Mucosa of rectum (tissue), 2 donors: ENCODE data around the gene PBX2.
"Not testable (repeated sequence)": the region's sequence is repeated elsewhere in the genome, so short reads cannot be mapped to it uniquely, and the experiment has no call there.

Source experiments
- H3K27ac ChIP-seq, 2 donors: one replicate each; pipeline ENCODE4 v1.7.0; 2013; ENCODE audit warnings: inconsistent platforms in 2 of 2, low read depth in 2 of 2, low read length in 2 of 2
- H3K27me3 ChIP-seq, 2 donors: one replicate each; pipeline ENCODE4 v1.7.0; 2013; ENCODE audit warnings: low read length in 2 of 2; ENCODE audit not compliant: control insufficient read depth in 2 of 2, insufficient read depth in 2 of 2
- H3K36me3 ChIP-seq, 2 donors: one replicate each; pipeline ENCODE4 v1.7.0; 2013; ENCODE audit warnings: low read length in 2 of 2; ENCODE audit not compliant: control insufficient read depth in 2 of 2, insufficient read depth in 2 of 2
- H3K4me1 ChIP-seq, 2 donors: one replicate each; pipeline ENCODE4 v1.7.0; 2013; ENCODE audit warnings: low read length in 2 of 2, mild to moderate bottlenecking in 1 of 2; ENCODE audit not compliant: control insufficient read depth in 2 of 2, insufficient read depth in 2 of 2
- H3K4me3 ChIP-seq, 2 donors: one replicate each; pipeline ENCODE4 v1.7.0; 2013; ENCODE audit warnings: low read length in 2 of 2
- H3K9ac ChIP-seq, 2 donors: one replicate each; pipeline ENCODE4 v1.7.0; 2013; ENCODE audit warnings: low read length in 2 of 2, low read depth in 1 of 2, mild to moderate bottlenecking in 1 of 2
- H3K9me3 ChIP-seq, 2 donors: one replicate each; pipeline ENCODE4 v1.7.0; 2013; ENCODE audit warnings: low read length in 2 of 2; ENCODE audit not compliant: control insufficient read depth in 2 of 2
- donor health status: healthy.
- donor health status: Normal muscosa, but diverticular disease.

The PBX2 gene

DNA sequence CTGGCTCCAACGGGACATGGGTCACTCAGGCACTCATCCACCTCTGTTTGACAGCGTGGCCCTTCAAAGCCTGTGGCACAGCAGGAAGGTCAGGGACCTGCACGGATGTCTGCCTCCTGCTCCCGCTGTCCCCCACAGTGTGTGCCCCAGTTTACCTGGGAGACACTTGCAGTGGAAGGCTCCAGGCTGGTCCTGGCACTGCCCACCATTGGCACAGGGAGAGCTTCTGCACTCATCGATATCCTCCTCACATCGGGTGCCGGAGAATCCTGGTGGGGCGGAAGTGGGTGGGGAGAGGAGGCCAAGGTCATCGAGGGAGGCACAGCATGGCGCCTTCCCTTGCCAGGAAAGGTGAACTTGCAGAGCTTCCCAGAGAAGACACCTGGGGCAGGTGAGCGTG, 27.0 kb upstream of the PBX2 start:
- no peaks in the 10 kb centered on the region for H3K4me1 ChIP-seq
- no peak overlapping the region for H3K27ac ChIP-seq
- H3K9me3 ChIP-seq = no peaks in the 10 kb centered on the region
- H3K4me3 ChIP-seq = no peak overlapping the region
- H3K27me3 ChIP-seq = no peaks in the 10 kb centered on the region
- H3K36me3 ChIP-seq = no peaks in the 10 kb centered on the region
- no peak overlapping the region for H3K9ac ChIP-seq

DNA sequence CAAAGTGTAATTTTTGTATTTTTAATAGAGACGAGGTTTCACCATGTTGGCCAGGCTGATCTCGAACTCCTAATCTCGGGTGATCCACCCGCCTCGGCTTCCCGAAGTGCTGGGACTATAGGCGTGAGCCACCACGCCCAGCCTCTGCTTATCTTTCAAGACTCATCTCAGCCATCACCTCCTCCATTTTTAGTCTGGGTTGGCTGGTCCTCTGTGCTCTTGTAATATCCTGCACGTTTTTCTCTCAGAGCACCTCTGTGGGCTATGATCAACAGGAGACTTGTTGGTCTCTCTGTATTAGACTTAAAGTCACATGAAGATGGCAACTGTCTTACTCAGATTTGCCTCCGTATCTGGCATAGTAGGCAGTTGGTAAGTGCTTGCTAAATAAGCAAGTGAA, 26.3 kb upstream of the PBX2 start:
- H3K27ac ChIP-seq = no peak overlapping the region
- H3K27me3 ChIP-seq = no peaks in the 10 kb centered on the region
- H3K4me3 ChIP-seq = no peak overlapping the region
- H3K9ac ChIP-seq = no peak overlapping the region
- no peaks in the 10 kb centered on the region for H3K4me1 ChIP-seq
- H3K36me3 ChIP-seq = no peaks in the 10 kb centered on the region
- H3K9me3 ChIP-seq = no peaks in the 10 kb centered on the region

DNA sequence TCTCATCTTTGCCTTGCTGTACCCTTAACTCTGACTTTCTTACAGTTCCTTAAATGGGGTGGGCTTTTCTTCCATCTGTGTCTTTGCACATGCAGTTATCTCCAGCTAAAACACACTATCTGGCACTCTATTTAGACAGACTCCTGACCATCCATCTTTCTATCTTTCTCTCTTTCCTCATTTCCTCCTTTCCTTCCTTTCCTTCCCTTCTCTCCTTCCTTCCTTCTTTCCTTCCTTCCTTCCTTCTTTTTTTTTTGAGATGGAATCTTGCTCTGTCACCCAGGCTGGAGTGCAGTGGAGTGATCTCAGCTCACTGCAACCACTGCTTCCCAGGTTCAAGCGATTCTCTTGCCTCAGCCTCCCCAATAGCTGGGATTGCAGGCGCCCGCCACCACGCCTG, 25.6 kb upstream of the PBX2 start:
- Histone ChIP-seq H3K36me3 (no peaks in the 10 kb centered on the region), H3K27ac (no peak overlapping the region), H3K9ac (no peak overlapping the region), H3K27me3 (no peaks in the 10 kb centered on the region), H3K9me3 (no peaks in the 10 kb centered on the region), H3K4me1 (no peaks in the 10 kb centered on the region), H3K4me3 (no peak overlapping the region)

DNA sequence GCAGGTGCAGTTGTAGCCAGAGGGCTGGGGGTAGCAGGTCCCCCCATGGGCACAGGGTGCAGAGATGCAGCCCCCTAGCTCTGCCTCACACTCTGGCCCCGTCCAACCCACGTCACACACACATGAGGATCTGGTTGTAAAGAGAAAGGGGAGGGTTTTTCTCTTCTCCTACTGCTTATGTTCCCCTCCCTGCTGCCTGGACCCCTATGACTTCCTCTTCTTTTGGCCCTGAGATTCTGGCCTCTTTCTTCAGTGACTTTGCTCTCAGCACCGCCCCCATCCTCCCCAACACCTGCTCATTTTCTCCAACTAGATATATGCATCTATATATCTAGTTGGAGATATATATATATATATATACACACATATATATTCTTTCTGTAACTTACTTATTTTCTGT, 24.1 kb upstream of the PBX2 start:
- Histone ChIP-seq H3K4me3 (no peak overlapping the region), H3K27me3 (no peaks in the 10 kb centered on the region), H3K4me1 (no peaks in the 10 kb centered on the region), H3K9me3 (no peaks in the 10 kb centered on the region), H3K27ac (no peak overlapping the region), H3K9ac (no peak overlapping the region), H3K36me3 (no peaks in the 10 kb centered on the region)

DNA sequence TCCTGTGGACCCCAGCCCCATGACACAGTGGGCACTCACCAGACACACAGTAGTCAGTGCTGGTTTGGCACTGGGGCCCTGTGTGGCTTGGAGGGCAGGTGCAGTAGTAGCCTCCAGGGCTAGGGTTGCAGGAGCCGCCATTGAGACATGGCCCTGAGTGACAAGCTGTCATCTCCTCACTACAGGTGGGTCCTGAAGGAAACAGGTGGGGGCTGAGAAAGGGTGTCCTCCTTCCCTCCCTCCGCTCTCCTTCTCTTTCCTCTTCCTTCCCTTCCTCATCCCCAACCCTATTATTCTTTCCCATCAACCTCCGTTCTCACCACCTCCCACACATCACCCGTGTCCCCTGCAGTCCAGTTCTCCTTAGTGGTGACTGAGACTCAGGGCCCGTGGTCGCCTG, 23.6 kb upstream of the PBX2 start:
- Histone ChIP-seq H3K27me3 (no peaks in the 10 kb centered on the region), H3K36me3 (no peaks in the 10 kb centered on the region), H3K9me3 (no peaks in the 10 kb centered on the region), H3K9ac (peak overlapping the region in 1 of 2 donors; percentile 4), H3K4me3 (no peak overlapping the region), H3K27ac (no peak overlapping the region), H3K4me1 (no peaks in the 10 kb centered on the region)

DNA sequence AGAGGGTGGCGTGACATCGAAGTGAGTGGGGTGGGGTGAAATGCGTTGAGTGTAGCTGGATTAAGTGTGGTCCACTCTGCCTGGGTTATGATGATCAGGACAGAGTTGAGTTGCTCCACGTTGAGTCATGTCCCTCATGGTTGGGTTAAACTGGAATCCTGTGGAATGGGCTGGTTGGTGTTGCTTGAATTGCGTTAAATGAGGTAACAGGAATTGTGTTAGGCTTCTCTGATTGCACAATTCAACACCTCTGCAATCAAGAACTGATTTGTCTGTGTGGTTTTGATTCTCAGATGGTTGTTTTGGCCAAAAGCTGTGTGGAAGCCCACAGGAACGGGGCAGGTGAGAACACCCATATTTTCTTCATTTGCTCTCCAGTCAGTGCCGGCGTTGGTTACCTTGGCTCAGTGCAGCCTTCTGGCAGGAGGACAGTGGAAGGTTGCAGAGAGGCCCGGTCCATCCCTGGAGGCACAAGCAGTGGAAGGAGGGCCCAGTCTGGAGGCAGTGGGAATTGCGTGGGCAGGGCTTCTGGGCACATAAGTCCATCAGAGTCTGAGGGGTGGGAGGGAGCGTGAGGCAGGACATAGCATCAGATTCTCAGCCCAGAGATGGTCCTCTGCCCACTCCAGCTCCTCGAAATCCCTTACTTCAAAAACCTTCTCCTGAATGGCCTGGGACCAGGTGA, 22.2 kb upstream of the PBX2 start:
- H3K4me3 ChIP-seq = no peak overlapping the region
- H3K4me1 ChIP-seq = no peaks in the 10 kb centered on the region
- H3K27me3 ChIP-seq = no peaks in the 10 kb centered on the region
- no peak overlapping the region for H3K27ac ChIP-seq
- H3K36me3 ChIP-seq = no peaks in the 10 kb centered on the region
- H3K9ac ChIP-seq = no peak overlapping the region
- H3K9me3 ChIP-seq = no peaks in the 10 kb centered on the region

DNA sequence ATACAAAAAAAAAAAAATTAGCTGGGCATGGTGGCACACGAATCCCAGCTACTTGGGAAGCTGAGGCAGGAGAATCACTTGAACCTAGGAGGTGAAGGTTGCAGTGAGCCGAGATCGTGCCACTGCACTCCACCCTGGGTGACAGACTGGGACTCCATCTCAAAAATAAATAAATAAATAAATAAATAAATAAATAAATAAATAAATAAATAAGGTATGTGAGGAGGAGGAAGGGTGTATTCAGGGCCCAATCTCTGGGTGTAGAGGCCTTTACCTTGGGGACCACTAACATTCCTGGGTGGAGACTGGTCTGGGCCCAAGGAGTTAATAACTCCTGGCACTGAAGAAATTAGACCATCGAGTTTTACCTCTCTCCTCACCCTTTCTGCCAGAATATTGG, 21.4 kb upstream of the PBX2 start:
- H3K9me3 ChIP-seq, H3K36me3 ChIP-seq, H3K4me3 ChIP-seq, H3K27me3 ChIP-seq, H3K27ac ChIP-seq, H3K4me1 ChIP-seq, H3K9ac ChIP-seq: not testable (repeated sequence)

DNA sequence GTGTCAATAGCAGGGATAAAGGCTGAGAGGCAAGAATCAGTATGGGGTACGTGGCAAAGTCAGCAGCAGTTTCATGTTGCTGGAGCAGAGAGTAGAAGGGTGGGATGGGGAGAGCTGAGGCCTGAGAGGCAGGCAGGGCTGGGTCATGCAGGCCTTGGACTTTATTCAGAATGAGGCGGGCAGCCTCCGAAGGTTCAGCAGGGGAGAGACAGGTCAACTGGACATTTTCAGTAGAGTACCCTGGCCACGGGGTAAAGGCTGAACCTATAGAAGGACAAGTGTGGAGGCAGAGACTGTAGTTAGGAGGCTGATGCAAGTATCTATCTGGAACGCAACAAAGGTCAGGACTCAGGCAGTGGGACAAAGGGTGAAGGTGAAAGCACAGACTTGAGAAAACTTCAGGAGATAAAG, 20.2 kb upstream of the PBX2 start:
- Histone ChIP-seq H3K4me3 (no peak overlapping the region), H3K9ac (no peak overlapping the region), H3K27me3 (no peaks in the 10 kb centered on the region), H3K9me3 (no peaks in the 10 kb centered on the region), H3K27ac (no peak overlapping the region), H3K4me1 (no peaks in the 10 kb centered on the region), H3K36me3 (no peaks in the 10 kb centered on the region)

DNA sequence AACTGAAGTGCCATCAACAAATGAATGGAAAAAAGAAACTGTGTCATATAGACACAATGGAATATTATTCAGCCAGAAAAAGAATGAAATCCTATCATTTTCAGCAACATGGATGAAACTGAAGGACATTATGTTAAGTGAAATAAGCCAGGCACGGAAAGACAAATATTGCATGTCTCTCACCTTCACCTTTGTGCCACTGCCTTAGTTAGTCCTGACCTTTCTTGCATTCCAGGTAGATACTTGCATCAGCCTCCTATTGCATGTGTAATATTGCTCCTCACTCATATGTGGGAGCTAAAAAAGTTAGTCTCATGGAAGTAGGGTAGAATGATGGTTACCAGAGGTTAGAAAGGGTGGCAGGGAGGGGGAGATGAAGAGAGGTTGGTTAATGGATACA, 19.0 kb upstream of the PBX2 start:
- Histone ChIP-seq H3K9me3 (no peaks in the 10 kb centered on the region), H3K4me3 (no peak overlapping the region), H3K27me3 (no peaks in the 10 kb centered on the region), H3K36me3 (no peaks in the 10 kb centered on the region), H3K9ac (no peak overlapping the region), H3K27ac (no peak overlapping the region), H3K4me1 (no peaks in the 10 kb centered on the region)

DNA sequence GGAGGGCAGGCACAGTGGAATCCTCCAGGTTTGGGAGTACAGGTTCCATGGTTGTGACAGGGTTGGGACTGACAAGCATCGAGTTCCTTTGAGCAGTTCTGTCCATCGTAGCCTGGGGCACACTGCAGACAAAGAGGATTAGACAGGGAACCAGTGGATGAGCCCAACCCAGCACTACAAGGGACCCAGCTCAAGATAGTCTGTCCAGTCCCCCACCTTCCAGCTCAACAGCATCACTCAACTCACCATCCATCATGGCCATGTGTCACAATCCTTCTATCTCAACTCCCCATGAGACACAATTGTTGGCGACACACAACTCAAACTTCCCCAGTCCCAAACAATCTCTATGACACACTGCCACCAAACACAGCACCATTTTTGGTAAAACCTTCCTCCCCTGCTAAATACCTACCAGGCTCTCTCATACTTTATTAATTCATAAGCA, 14.3 kb upstream of the PBX2 start:
- Histone ChIP-seq H3K4me3 (no peak overlapping the region), H3K27me3 (no peaks in the 10 kb centered on the region)

More for the DNA sequence above, 14.3 kb upstream of the PBX2 start:
- Histone ChIP-seq H3K36me3 (no peaks in the 10 kb centered on the region), H3K4me1 (no peaks in the 10 kb centered on the region), H3K9me3 (no peaks in the 10 kb centered on the region), H3K9ac (no peak overlapping the region), H3K27ac (no peak overlapping the region)
